GM18867 (cell line): ENCODE data around the gene ZNF584.
"Not testable (repeated sequence)": the region's sequence is repeated elsewhere in the genome, so short reads cannot be mapped to it uniquely, and the experiment has no call there.

ENCODE experiments used
- ATAC-seq: cut with Tn5 transposase; IDR thresholded peaks from one replicate; pipeline ENCODE4 v1.9.1; 2021; ENCODE audit warnings: mild to moderate bottlenecking, moderate library complexity; ENCODE audit not compliant: unreplicated experiment

The ZNF584 gene

DNA sequence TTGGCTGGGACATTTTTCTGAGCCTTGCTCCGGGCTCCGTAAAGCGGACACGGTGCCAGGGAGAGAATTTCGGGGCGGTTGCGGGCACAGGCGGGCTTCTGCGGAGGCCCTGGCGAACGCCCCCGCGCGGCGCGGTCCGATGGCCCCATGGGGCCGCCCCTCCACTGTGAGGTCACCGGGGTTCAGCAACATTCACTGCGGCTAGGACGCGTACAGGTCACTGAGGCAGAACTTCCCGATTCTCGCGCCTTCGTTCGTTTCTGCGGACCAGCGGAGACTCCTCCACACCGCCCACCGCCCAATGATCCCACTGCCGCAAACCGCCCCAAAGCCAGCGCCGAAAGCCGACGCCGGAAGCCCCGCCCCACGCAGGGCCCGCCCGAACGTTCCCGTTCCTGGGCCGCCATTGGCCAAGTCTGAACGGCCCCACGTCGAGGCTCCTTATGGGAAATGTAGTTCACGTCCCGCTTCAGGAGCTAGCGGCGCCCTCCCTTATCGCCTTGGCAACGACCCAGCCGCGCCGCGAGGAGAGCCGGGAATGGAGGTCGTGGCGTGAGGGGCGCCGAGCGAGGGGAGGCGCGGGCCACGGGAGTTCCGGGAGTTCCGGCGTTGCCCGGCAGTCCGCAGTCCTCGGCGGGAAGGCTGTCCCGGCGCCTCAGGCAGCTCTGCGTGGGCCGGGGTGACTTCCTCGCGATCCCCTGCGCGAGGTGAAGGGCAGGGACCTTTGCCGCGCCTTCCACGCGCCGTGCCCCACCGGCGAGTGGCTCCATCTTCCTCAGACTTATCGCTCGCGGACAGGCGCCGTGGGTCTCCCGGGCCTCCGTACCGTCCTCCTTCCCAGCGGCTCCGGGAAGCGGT, at the start of gene ZNF584:
TSS of gene ZNF584 (plus strand) at position 498 of the 858 bp plus-strand sequence. CDS start 499 bp downstream, outside the sequence.
- peak; percentile 93 for ATAC-seq

DNA sequence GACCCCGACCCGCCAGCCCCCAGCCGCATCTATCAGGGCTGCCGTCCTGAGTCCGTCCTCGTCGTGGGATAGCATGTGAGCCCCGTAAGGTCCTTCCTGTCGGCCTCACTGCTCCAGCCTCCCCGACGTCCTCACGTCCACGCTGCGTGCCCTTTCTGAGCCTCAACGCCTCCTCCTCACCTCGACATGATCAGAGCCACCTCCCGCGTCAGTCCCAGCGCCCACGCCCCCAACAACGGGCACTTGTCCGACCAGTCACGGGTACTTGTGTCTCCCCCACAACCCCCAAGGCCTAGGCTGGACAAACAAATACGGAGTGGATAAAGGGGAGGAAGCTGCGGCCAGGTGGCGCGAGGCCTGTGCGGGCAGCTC, 46.6 kb upstream of the ZNF584 start:
- peak; percentile 17 for ATAC-seq

DNA sequence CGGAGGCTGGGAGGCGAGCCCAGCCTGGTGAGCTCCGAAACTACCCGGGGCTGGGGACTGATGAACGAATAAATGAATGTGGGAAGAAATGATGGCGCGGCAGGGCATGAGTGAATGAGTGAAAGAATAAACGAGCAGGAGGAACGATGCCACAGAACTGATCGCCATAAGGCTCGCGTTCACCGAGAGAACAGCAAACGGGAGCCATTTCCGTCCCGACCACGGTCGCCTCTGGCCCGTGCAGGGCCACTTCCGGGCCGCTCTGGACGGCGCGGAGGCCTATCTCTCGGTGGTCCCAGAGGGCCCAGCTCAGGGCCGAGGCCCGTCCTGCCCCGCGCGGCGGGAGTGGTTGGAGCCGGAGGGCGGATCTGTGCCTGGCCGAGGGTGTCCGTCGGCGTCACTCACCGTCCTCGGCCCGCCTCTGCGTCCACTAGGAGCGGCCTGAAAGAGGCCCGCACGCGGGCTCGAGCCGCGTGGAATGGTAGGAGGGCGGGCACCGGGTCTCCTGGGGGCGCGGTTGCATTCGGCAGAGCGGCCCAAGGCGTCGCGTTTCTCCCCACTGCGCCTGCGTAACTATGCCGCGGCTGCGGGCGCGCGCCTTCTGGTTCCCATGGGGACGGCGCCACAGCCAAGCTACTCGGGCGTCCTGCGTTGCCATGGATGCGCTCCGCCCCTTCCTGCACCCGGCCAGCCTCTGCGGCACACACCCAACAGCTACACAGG, 46.0 kb upstream of the ZNF584 start, which contains the start of gene ZNF497:
TSS of gene ZNF497 (minus strand) at position 480 of the 723 bp plus-strand sequence. CDS start 5,116 bp downstream, outside the sequence.
- ATAC-seq, result peak; percentile 91

DNA sequence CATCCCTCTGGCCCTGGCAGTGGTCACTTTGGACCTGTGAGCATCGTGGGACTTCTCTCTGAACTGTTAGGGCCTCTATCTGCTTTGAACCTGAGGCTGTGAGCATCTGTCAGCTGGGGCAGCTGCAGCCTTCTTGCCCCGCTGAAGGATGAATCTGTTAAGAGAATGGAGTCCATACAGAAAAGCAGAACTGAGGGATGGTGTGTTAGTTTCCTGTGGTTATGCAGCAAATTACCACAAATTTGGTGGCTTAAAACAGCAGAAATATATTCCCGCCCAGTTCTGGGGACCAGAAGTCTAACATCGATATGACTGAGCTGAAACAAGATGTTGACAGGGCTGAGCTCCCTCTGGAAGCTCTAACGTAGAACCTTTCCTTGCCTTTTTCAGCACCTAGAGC, 44.3 kb upstream of the ZNF584 start:
- ATAC-seq, result no peak

- ATAC-seq, result no peak
Observed at GRCh38 chr19:58366585-58367430, 41.6 kb upstream of the ZNF584 start.

DNA sequence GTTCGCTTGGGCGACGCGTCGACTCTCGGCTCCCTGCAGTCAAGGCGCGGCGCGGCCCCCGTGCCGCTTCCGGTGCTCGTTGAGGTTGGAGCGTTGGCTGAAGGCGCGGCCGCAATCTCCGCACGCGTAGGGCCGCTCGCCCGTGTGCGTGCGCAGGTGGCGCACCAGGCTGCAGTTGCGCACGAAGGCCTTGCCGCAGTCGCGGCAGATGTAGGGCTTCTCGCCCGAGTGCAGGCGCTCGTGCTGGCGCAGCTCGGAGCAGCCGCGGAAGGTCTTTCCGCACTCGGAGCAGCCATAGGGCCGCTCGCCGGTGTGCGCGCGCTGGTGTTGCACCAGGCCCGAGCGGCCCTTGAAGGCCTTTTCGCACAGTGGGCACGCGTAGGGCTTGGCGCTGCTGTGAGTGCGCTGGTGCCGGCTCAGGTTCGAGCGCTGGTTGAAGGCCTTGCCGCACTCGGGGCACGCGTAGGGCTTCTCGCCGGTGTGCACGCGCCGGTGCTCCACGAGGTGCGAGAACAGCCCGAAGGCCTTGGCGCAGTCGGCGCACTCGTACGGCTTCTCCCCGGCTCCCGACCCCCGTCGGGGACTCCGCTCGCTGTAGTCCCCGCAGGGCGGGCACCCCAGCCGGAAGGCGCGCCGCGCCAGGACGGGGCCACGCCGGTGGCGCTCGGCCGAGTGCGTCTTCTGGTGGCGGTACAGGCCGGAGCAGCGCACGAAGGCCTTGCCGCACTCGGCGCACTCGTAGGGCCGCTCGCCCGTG, 40.6 kb upstream of the ZNF584 start:
- no peak for ATAC-seq

DNA sequence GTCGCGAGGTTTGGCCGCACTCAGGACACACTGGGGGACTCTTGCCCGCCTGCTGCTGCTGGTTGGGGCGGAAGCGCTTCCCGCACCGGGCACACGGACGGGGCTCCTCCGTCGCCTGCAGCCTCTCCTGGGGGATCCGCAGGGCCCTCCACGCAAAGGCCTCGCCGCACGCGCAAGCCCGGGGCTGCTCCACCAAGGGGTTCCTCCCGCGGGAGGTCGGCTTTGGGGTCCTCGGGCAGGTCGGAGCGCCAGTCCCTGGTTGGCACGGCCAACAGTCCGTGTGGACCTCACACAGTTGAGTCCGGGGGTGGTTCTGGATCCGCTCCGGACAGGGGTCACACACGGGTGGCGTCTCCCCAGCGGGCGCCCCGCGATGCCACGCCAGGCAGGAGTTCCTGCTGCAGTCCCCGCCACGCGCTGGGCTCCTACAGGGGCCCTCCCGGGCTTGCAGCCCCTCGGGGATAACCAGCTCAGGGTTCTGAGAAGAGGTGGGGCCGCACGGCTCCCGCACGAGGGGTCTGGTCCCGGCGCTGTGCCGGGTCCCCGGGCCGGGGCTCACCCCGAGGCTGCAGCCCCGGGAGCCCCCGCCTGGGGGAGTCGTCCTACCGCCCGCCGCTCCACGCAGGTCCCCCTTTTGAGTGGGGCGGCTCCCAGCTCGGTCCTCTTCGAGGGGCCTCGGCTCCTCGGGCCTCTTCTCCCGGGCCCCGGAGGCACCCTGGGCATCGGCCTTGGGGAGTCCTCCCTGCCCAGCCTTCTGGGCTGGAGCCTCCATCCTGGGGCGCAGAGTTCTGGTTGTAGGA, 39.7 kb upstream of the ZNF584 start:
- ATAC-seq, result no peak

- ATAC-seq, result no peak
Observed at GRCh38 chr19:58372311-58373133, 35.9 kb upstream of the ZNF584 start.

GRCh38 chr19:58374200-58374599, 34.2 kb upstream of the ZNF584 start:
- no peak for ATAC-seq

DNA sequence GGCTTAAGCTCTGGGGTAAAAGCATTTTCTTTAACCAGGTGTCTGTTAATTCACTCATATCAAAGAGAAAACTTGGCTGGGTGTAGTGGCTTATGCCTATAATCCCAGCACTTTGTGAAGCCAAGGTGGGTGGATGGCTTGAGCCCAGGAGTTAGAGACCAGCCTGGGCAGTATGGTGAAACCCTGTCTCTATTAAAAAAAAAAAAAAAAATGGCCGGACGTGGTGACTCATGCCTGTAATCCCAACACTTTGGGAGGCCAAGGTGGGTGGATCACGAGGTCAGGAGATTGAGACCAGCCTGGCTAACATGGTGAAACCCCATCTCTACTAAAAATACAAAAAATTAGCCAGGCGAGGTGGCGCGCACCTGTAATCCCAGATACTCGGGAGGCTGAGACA, 31.7 kb upstream of the ZNF584 start:
- ATAC-seq, result not testable (repeated sequence)

DNA sequence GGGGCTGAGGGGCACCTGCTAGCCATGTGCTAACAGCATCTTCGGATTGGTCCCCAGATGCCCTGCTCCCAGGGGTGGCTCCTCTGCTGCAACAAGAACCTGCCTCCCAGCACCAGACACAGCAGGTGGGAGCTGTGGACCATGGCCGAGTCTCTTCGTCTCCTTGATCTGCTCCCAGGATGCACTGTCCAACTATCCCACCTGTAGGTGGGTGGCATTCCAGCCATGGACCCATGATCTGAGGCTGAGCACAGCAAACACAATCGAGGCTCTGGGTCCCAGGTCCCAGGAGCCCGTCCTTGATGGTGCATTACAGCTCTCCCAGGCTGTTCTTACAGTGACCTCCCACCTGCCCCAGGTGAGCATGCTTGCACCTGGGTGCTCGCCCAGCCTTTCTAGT, 29.2 kb upstream of the ZNF584 start:
- no peak for ATAC-seq

- no peak for ATAC-seq
Observed at GRCh38 chr19:58380037-58380661, 28.3 kb upstream of the ZNF584 start.

GRCh38 chr19:58380662-58381459, 27.6 kb upstream of the ZNF584 start, which contains the start of gene ZNF837:
ZNF837 (minus strand) TSS chr19:58381030; CDS start chr19:58369332, 11,698 bp downstream.
- ATAC-seq, result peak; percentile 76

DNA sequence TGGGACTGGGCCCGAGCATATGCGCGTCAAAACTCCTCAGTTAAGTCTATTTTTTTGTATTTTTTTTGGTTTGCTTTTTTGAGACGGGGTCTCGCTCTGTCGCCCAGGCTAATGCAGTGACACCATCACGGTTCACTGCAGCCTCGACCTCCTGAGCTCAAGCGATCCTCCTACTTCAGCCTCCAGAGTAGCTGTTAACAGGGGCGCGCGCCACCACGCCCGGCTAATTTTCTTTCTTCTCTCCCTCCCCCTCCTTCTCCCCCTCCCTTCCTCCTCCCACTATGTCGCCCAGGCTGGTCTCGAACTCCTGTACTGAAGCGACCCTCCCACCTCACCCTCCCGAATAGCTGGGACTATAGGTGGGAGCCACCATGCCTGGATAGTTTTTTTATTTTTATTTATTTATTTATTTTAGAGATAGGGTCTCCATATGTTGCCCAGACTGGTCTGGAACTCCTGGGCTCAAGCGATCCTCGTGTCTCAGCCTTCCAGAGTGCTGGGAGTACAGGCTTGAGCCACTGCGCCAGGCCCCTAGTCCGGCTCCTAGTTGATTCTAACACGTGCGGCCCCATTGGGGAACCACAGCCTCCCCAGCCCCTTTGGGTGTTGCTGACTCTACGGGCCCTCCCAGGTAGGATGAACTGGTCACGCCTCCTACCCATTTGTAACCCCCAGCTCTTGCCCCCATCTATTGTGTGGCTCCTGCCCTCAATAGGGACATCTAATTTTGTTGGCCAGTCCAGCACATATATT, 26.8 kb upstream of the ZNF584 start:
- ATAC-seq, result no peak

GRCh38 chr19:58382997-58383603, 25.3 kb upstream of the ZNF584 start:
- no peak for ATAC-seq

GRCh38 chr19:58385313-58385890, 23.0 kb upstream of the ZNF584 start:
- ATAC-seq, result no peak
